HG03135 (cell line): ENCODE results near the gene ACOT7.
A peak's percentile ranks its signal among the peaks of the same experiment; 100 is the strongest.

ENCODE experiments used
- ATAC-seq: cut with Tn5 transposase; IDR thresholded peaks from one replicate; pipeline ENCODE4 v1.9.1; 2021; ENCODE audit warnings: mild to moderate bottlenecking, moderate library complexity; ENCODE audit not compliant: unreplicated experiment

Gene ACOT7

GRCh38 chr1:6273380-6273891, 120.1 kb downstream of the ACOT7 start:
- ATAC-seq = no peak

- ATAC-seq = no peak
Measured at GRCh38 chr1:6272868-6273267, 120.7 kb downstream of the ACOT7 start.

GRCh38 chr1:6272452-6272851, 121.1 kb downstream of the ACOT7 start:
- no peak for ATAC-seq

GRCh38 chr1:6271554-6271953, 122.0 kb downstream of the ACOT7 start:
- no peak for ATAC-seq

- ATAC-seq = no peak
Measured at GRCh38 chr1:6271006-6271405, 122.6 kb downstream of the ACOT7 start.

GRCh38 chr1:6270401-6270800, 123.2 kb downstream of the ACOT7 start:
- no peak for ATAC-seq

- ATAC-seq = no peak
Measured at GRCh38 chr1:6269720-6270400, 123.7 kb downstream of the ACOT7 start.

GRCh38 chr1:6269296-6269695, 124.3 kb downstream of the ACOT7 start:
- ATAC-seq = no peak

GRCh38 chr1:6268415-6268814, 125.2 kb downstream of the ACOT7 start:
- no peak for ATAC-seq

- no peak for ATAC-seq
Measured at GRCh38 chr1:6267686-6268322, 125.8 kb downstream of the ACOT7 start.

- ATAC-seq = no peak
Measured at GRCh38 chr1:6266641-6267040, 126.9 kb downstream of the ACOT7 start.

GRCh38 chr1:6265151-6265550, 128.4 kb downstream of the ACOT7 start:
- no peak for ATAC-seq

GRCh38 chr1:6263716-6264115, 129.9 kb downstream of the ACOT7 start:
- ATAC-seq = no peak

GRCh38 chr1:6262555-6263420, 130.8 kb downstream of the ACOT7 start:
- ATAC-seq = no peak

GRCh38 chr1:6261615-6261995, 132.0 kb downstream of the ACOT7 start:
- no peak for ATAC-seq

GRCh38 chr1:6260961-6261614, 132.5 kb downstream of the ACOT7 start, which contains the start of gene GPR153:
Gene GPR153, minus strand, starts transcription at chr1:6261098. Its CDS starts 6,193 bp downstream, at chr1:6254905.
- ATAC-seq = no peak

GRCh38 chr1:6260433-6260934, 133.1 kb downstream of the ACOT7 start:
- ATAC-seq = peak; percentile 23

- ATAC-seq = peak; percentile 44
Measured at GRCh38 chr1:6259491-6260362, 133.8 kb downstream of the ACOT7 start.

- ATAC-seq = no peak
Measured at GRCh38 chr1:6258675-6259074, 134.9 kb downstream of the ACOT7 start.
